GM12878 (cell line): ENCODE measurements around the gene HOXB6. TPM values are rescaled to one million over a fixed set of nuclear protein-coding genes. Genes with fewer than 3 reads are reported as not detected.

Experiments
- BCLAF1 ChIP-seq: fragments of 450-650 bp; IDR thresholded peaks from 2 replicates; pipeline ENCODE4 v1.6.1; 2017; ENCODE audit warnings: antibody characterized with exemption, mild to moderate bottlenecking, moderate library complexity
- BHLHE40 ChIP-seq, 2 experiments: fragments of 450-650 bp in 1 of 2; IDR thresholded peaks; 2 replicates each; pipeline ENCODE4 v1.6.1; 2011 to 2017; ENCODE audit warnings: low read depth in 2 of 2, borderline replicate concordance in 1 of 2, improper control_type of control experiment in 1 of 2, low read length in 1 of 2, mild to moderate bottlenecking in 1 of 2
- CREM ChIP-seq: IDR thresholded peaks from 2 replicates; pipeline ENCODE4 v1.6.1; 2014; ENCODE audit warnings: antibody characterized with exemption, low read depth
- ELK1 ChIP-seq: IDR thresholded peaks from 2 replicates; pipeline ENCODE4 v1.6.1; 2012; ENCODE audit warnings: low read depth, low read length, improper control_type of control experiment
- MAX ChIP-seq: IDR thresholded peaks from 2 replicates; pipeline ENCODE4 v1.6.1; 2012; ENCODE audit warnings: low read depth, low read length, improper control_type of control experiment
- NKRF ChIP-seq: fragments of 450-650 bp; conservative IDR thresholded peaks from 2 replicates; pipeline ENCODE4 v1.6.1; 2017; ENCODE audit warnings: mild to moderate bottlenecking, moderate library complexity
- PKNOX1 ChIP-seq: fragments of 450-650 bp; IDR thresholded peaks from 2 replicates; pipeline ENCODE4 v1.6.1; 2016; ENCODE audit warnings: mild to moderate bottlenecking
- POU2F2 ChIP-seq: IDR thresholded peaks from 3 replicates; pipeline ENCODE4 v1.6.1; 2011; ENCODE audit warnings: low read depth, mild to moderate bottlenecking, low read length, borderline replicate concordance
- RAD21 ChIP-seq: IDR thresholded peaks from 2 replicates; pipeline ENCODE4 v1.6.1; 2011; ENCODE audit warnings: mild to moderate bottlenecking, low read depth, low read length, moderate library complexity; ENCODE audit not compliant: insufficient read depth
- RB1 ChIP-seq: fragments of 450-650 bp; formaldehyde crosslinking; IDR thresholded peaks from 2 replicates; pipeline ENCODE4 v1.6.1; 2017; ENCODE audit warnings: mild to moderate bottlenecking, borderline replicate concordance
- RELA ChIP-seq: fragments of 450-650 bp; IDR thresholded peaks from 2 replicates; pipeline ENCODE4 v1.8.0; 2014; ENCODE audit warnings: borderline replicate concordance; ENCODE audit not compliant: partially characterized antibody
- RELB ChIP-seq: fragments of 450-650 bp; IDR thresholded peaks from 2 replicates; pipeline ENCODE4 v1.6.1; 2017; ENCODE audit warnings: low read depth, mild to moderate bottlenecking, moderate library complexity
- SMARCA5 ChIP-seq: fragments of 450-650 bp; IDR thresholded peaks from 2 replicates; pipeline ENCODE4 v1.6.1; 2017; ENCODE audit warnings: mild to moderate bottlenecking
- SMC3 ChIP-seq: IDR thresholded peaks from 2 replicates; pipeline ENCODE4 v1.6.1; 2011; ENCODE audit warnings: low read length, improper control_type of control experiment, borderline replicate concordance
- SPI1 ChIP-seq: IDR thresholded peaks from 2 replicates; pipeline ENCODE4 v1.6.1; 2011; ENCODE audit warnings: low read depth, mild to moderate bottlenecking, low read length, moderate library complexity, borderline replicate concordance; ENCODE audit not compliant: insufficient read depth
- ZNF24 ChIP-seq: fragments of 450-650 bp; IDR thresholded peaks from 2 replicates; pipeline ENCODE4 v1.6.1; 2017; ENCODE audit warnings: antibody characterized with exemption, mild to moderate bottlenecking
- ZNF622 ChIP-seq: fragments of 450-650 bp; IDR thresholded peaks from 2 replicates; pipeline ENCODE4 v1.6.1; 2017; ENCODE audit warnings: mild to moderate bottlenecking, inconsistent platforms
- polyA plus RNA-seq, 11 experiments: library from polyadenylated mRNA; depleted of rRNA in 4 of 11; unstranded in 6 of 11; stranded (reverse) in 5 of 11; fragments of >200 nt; fragmentation: Nextera tagmentation in 4 of 11; fragmentation: Illumina TruSeq in 1 of 11; extraction: Ambion mirVana in 4 of 11; extraction: Trizol in 1 of 11; gene quantifications; 1 replicate in 1 of 11; 2 replicates in 10 of 11; pipeline versions ENCODE4 v1.2.1 to v1.2.3, GENCODE V29; 2011 to 2016; ENCODE audit warnings: inconsistent platforms in 2 of 11, missing spikeins in 2 of 11, low read depth in 1 of 11
- total RNA-seq, 4 experiments: library from RNA; depleted of rRNA in 3 of 4; stranded (reverse); fragments of >200 nt in 3 of 4; fragmentation: Illumina TruSeq in 1 of 4; extraction: Trizol in 1 of 4; gene quantifications; 2 replicates each; pipeline versions ENCODE4 v1.2.1 to v1.2.3, GENCODE V29; 2013 to 2021

The HOXB6 gene
- total and polyA plus RNA-seq, 10 of the 15 experiments (the other 5 are each of a cell fraction or from before 2014, with no cell fraction given): 0.04 to 0.51 (median 0.09) TPM; not detected in 2

- TF ChIP-seq NKRF (0 out of 2 replicates have a peak, but pooled peaks have one; percentile 45), RB1 (peak; percentile 53; the same call in 1 of the 2 replicates), RAD21 (peak; percentile 80), SMC3 (peak; percentile 95), BHLHE40 (IDR thresholded peaks at IDR 0.05; ENCODE audit: borderline replicate concordance in 1 of 2, low read depth in 2 of 2, low read length in 1 of 2) (peak; percentile 44 to 61; a peak in 2 of 4 replicates), BCLAF1 (no peak), RELA (peak; percentile 28), MAX (no peak; the same call in 1 of the 2 replicates), ZNF24 (0 out of 2 replicates have a peak, but pooled peaks have one; percentile 13), RELB (no peak), CREM (0 out of 2 replicates have a peak, but pooled peaks have one; percentile 20), ELK1 (no peak), PKNOX1 (no peak), SMARCA5 (peak; percentile 89), POU2F2 (no peak), SPI1 (peak; percentile 68; the same call in 1 of the 2 replicates), ZNF622 (no peak)
These were observed 10.8 kb downstream of the HOXB6 start (continued) for GRCh38 chr17:48593840-48594537.
